ENCODE results near the gene SLAMF9.

SLAMF9 gene

DNA sequence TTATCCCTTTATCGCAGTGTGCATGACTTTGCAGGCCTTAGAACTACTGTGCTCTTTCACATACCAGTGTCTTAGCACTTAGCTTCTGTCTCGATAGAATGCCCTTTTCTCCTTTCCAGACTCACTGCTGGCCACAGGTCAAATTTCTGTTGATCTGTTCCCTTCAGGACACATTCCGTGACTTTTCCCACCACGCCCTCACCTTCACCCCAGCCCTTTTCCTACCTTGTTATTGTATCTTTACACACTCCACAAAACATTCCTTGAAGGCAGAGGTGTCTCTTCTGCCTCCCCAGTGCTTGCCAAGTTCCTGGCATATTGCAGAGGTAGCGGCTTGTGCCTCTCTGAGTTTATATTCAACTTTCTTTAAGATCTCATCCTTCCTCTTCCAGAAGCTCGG is 4.9 kb downstream of the SLAMF9 start:
- TF ChIP-seq, protein P1, sequence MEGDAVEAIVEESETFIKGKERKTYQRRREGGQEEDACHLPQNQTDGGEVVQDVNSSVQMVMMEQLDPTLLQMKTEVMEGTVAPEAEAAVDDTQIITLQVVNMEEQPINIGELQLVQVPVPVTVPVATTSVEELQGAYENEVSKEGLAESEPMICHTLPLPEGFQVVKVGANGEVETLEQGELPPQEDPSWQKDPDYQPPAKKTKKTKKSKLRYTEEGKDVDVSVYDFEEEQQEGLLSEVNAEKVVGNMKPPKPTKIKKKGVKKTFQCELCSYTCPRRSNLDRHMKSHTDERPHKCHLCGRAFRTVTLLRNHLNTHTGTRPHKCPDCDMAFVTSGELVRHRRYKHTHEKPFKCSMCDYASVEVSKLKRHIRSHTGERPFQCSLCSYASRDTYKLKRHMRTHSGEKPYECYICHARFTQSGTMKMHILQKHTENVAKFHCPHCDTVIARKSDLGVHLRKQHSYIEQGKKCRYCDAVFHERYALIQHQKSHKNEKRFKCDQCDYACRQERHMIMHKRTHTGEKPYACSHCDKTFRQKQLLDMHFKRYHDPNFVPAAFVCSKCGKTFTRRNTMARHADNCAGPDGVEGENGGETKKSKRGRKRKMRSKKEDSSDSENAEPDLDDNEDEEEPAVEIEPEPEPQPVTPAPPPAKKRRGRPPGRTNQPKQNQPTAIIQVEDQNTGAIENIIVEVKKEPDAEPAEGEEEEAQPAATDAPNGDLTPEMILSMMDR (IDR thresholded peaks at IDR 0.05; ENCODE audit: borderline replicate concordance, insufficient read depth, low read depth, low read length), result no peak
- no peak overlapping the region for H3K4me3 ChIP-seq (ENCODE audit: low read depth, low read length)

DNA sequence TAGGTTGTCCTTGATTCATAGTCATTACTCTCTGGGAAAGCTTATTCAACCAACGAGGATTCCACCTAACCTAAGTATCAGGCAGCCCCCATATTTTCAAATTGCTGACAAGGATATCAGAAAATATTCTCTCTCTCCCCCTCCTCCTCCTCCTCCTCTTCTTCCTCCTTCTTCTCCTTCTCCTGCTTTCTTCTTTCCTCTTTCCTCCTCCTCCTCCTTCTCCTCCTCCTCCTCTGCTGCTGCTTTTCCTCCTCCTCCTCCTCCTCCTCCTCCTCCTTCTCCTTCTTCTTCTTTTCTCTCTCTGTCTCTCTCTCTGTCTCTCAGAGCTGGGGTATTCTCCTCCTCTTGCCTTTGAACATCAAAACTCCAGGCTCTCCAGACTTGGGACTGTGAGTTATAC is 6.1 kb downstream of the SLAMF9 start:
- TF ChIP-seq, protein P1 (IDR thresholded peaks at IDR 0.05; ENCODE audit: borderline replicate concordance, insufficient read depth, low read depth, low read length), result no peak
- H3K4me3 ChIP-seq (ENCODE audit: low read depth, low read length), result no peak overlapping the region

DNA sequence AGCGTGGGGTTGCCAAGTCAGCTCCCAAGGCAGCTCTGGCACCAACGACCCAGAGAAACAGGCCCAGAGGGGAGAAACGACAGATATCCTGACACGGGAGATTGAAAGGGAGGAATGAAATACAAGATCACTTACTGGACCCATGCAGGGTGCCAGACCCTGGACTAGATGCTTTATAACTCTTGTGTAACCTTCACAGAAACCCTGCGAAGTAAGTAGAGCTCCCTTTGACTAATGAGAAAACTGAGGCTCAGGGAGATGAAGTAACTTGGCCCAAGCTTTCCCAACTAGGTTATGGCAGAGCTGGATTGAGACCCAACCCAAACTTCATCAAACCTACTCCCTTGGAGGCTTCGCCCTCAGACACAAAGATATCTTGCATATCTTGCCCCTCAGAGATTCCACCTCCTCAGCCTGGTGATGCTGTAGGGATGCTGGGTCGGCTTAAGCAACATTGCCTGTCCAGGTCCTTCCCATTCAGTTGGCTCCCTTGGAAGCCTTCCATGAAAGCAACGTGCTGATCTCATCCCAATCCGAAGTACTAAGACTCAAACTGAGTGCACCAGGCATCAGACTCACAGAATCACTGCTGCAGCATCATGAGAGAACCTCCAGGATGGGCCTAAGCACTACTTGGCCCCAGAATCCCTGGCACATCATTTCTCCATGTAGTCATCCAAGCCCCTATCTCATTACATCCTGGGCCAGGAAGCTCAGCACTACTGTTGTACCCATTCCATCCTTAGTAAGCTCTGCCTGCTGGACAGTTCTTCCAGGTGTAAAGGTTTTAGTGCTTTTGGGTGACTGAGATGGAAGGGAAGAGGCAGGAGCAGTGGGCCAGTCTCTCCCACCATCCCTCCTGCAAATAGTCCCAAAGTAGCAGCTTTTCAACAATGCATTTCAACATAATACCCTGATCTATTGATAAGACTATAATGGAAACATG is 7.5 kb downstream of the SLAMF9 start:
- no peak overlapping the region for H3K4me3 ChIP-seq (ENCODE audit: low read depth, low read length)

DNA sequence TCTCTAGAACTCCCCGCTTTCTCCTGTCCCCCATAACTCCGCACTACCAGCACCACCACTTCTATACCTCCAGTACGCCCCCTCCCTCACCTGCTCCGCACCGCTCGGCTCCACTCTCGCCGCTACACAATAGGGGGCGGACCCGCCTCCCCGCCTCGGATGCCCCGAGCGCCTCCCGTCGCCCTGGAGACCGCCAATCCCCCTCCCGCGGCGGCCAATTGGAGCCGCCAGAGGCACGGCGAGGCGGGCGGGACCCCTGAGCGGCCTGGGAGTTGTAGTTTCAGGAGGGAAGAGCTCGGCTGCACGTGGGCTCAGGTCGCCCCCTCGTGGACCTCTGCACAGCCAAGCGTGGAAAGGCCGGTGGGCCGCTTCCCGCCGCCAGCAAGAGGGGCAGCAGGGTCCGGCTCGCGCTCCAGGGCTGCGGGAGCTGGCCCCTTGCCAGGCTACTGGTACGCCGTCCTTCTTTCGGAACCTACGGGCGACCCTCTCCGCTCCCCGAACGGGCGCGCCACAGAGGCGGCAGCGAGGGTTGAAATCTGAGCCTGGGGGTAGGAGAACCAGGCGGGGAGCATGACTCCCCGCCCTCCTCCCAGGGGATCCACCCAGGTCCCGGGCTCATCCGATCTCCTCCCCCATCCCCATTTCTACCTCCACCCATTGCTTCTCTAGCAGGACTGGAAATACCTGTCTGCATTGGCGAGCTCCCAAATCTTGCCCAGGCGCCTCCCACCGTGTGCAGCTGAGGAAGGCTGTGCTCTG is 8.4 kb downstream of the SLAMF9 start, which contains the start of gene IGSF9:
TSS of gene IGSF9 (minus strand) at position 131 of the 759 bp plus-strand sequence. CDS start 2,159 bp downstream, outside the sequence.
- TF ChIP-seq, protein P1 (IDR thresholded peaks at IDR 0.05; ENCODE audit: borderline replicate concordance, insufficient read depth, low read depth, low read length), result peak; percentile 28; the same call in 1 of the 2 replicates
- no peak within 1 kb of the TSS for H3K4me3 ChIP-seq (ENCODE audit: low read depth, low read length)

More for the DNA sequence above, 7.5 kb downstream of the SLAMF9 start:
- TF ChIP-seq, protein P1 (IDR thresholded peaks at IDR 0.05; ENCODE audit: borderline replicate concordance, insufficient read depth, low read depth, low read length), result no peak

DNA sequence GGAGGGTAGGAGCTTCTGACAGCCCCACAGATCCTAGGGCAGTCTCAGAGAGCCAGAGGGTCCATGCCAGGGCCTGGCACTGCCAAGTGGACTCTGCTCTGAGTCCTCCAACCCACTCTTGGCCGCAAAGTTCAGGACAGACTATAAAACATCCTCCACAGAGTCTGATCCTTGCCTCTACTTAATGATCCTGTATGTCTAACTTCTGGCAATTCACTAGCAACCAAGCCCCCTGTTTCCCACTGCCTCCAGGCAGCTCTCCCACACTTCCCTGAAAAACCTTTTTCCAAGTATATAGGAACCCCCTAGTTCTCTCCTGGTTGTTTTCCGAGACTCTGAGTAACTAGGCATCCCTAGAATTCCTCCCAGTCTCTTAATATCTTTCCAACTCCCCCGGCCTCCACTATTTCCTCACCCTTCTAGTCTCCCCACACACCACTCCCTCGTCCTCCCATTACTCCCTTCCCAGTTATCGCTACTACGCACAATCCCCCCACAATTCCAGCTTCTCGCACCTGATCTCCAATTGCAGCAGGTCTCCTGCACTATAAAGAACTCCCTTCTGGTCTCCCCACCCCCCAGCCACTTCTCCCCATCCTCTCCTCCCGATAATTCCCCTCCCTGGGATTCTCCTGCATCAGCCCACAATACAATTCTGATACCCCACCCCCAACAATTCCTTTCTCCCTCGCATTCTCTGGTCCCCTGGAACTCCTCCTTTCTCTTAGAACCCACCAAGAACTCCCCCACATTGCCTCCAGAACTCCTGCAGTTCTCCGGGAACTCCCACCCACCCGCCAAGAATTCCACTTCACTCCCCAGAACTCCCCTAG is 9.2 kb downstream of the SLAMF9 start:
- H3K4me3 ChIP-seq (ENCODE audit: low read depth, low read length), result no peak overlapping the region
- TF ChIP-seq, protein P1 (IDR thresholded peaks at IDR 0.05; ENCODE audit: borderline replicate concordance, insufficient read depth, low read depth, low read length), result no peak

DNA sequence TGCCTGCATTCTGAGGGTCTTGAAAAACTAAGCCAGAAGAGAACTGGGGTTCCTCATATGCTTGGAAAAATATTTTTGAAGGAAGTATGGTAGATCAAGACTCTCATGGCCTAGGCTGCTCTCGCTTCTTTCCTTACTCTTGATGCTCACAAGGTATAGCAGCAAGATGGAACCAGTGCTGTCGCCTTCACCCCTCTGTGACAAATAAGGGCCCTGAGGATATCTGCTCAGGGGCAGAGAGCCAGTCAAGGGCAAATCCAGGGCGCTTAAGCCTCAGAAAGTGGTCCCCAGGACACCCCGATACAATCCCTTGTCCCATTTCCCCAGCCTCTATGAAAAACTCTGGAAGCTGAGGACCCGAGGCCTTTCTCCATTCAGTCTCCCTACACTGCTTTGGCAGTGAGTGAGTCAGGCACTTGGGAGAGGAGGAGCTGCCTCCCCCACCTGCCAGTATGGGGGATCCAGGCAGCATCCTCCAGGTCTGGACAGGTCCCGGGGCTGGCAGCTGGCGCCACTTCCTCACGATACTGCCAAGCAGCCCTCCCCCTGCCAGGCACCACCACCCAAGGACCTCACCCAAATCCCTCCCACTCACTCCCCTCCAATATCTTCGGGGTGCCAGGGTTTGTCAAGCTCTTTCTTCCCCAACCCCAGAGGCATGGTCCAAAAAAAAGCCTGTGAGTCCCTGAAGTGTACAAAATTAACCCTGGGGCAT is 10.0 kb downstream of the SLAMF9 start:
- TF ChIP-seq, protein P1 (IDR thresholded peaks at IDR 0.05; ENCODE audit: borderline replicate concordance, insufficient read depth, low read depth, low read length), result no peak
- no peak overlapping the region for H3K4me3 ChIP-seq (ENCODE audit: low read depth, low read length)
